ENCODE results near the gene RXFP1.

The RXFP1 gene

GRCh38 chr4:158681629-158682028 is 159.9 kb downstream of the RXFP1 start:
- no peak overlapping the region for H3K27ac ChIP-seq (ENCODE audit: poor library complexity, severe bottlenecking)
- H3K36me3 ChIP-seq (ENCODE audit: low read depth) = peaks cover 4% of the 10 kb centered on the region; the same call in 1 of the 2 replicates
- H3K27me3 ChIP-seq (ENCODE audit: insufficient read depth, poor library complexity, severe bottlenecking) = no peaks in the 10 kb centered on the region
- DNase-seq (ENCODE audit: low spot score) (no peak), ATAC-seq (ENCODE audit: low read depth) (no peak)
- H3K4me3 ChIP-seq (ENCODE audit: severe bottlenecking) = no peak overlapping the region
- H3K4me1 ChIP-seq (ENCODE audit: insufficient read depth, poor library complexity, severe bottlenecking) = no peaks in the 10 kb centered on the region
- TF ChIP-seq, protein P1, sequence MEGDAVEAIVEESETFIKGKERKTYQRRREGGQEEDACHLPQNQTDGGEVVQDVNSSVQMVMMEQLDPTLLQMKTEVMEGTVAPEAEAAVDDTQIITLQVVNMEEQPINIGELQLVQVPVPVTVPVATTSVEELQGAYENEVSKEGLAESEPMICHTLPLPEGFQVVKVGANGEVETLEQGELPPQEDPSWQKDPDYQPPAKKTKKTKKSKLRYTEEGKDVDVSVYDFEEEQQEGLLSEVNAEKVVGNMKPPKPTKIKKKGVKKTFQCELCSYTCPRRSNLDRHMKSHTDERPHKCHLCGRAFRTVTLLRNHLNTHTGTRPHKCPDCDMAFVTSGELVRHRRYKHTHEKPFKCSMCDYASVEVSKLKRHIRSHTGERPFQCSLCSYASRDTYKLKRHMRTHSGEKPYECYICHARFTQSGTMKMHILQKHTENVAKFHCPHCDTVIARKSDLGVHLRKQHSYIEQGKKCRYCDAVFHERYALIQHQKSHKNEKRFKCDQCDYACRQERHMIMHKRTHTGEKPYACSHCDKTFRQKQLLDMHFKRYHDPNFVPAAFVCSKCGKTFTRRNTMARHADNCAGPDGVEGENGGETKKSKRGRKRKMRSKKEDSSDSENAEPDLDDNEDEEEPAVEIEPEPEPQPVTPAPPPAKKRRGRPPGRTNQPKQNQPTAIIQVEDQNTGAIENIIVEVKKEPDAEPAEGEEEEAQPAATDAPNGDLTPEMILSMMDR (IDR thresholded peaks at IDR 0.05; ENCODE audit: poor library complexity, severe bottlenecking) = no peak
- H3K9me3 ChIP-seq (ENCODE audit: severe bottlenecking) = no peaks in the 10 kb centered on the region

GRCh38 chr4:158682066-158682465 is 160.4 kb downstream of the RXFP1 start:
- Histone ChIP-seq H3K27me3 (ENCODE audit: insufficient read depth, poor library complexity, severe bottlenecking) (no peaks in the 10 kb centered on the region), H3K4me3 (ENCODE audit: severe bottlenecking) (no peak overlapping the region), H3K9me3 (ENCODE audit: severe bottlenecking) (no peaks in the 10 kb centered on the region), H3K27ac (ENCODE audit: poor library complexity, severe bottlenecking) (no peak overlapping the region), H3K36me3 (ENCODE audit: low read depth) (peaks cover 4% of the 10 kb centered on the region; the same call in 1 of the 2 replicates), H3K4me1 (ENCODE audit: insufficient read depth, poor library complexity, severe bottlenecking) (no peaks in the 10 kb centered on the region)
- no peak for ATAC-seq (ENCODE audit: low read depth)
- DNase-seq (ENCODE audit: low spot score) = no peak
- TF ChIP-seq, protein P1 (IDR thresholded peaks at IDR 0.05; ENCODE audit: poor library complexity, severe bottlenecking) = no peak

- Histone ChIP-seq H3K36me3 (ENCODE audit: low read depth) (no peaks in the 10 kb centered on the region), H3K4me3 (ENCODE audit: severe bottlenecking) (no peak overlapping the region), H3K4me1 (ENCODE audit: insufficient read depth, poor library complexity, severe bottlenecking) (no peaks in the 10 kb centered on the region), H3K9me3 (ENCODE audit: severe bottlenecking) (no peaks in the 10 kb centered on the region), H3K27me3 (ENCODE audit: insufficient read depth, poor library complexity, severe bottlenecking) (no peaks in the 10 kb centered on the region), H3K27ac (ENCODE audit: poor library complexity, severe bottlenecking) (no peak overlapping the region)
- DNase-seq (ENCODE audit: low spot score) (no peak), ATAC-seq (ENCODE audit: low read depth) (no peak)
- TF ChIP-seq, protein P1 (IDR thresholded peaks at IDR 0.05; ENCODE audit: poor library complexity, severe bottlenecking) = no peak
Measured at GRCh38 chr4:158688813-158689212, 167.1 kb downstream of the RXFP1 start.

Data from RWPE2 (cell line).